ENCODE measurements around the gene APCDD1L. TPM values are rescaled to one million over a fixed set of nuclear protein-coding genes. Genes with fewer than 3 reads are reported as not detected.

Gene APCDD1L
- total RNA-seq (2022; extraction: Qiagen RNA extraction; ENCODE audit: low read depth) = 0.05 to 0.07 TPM (median 0.05 TPM) in 3 of 5 replicates, not detected in the others

DNA sequence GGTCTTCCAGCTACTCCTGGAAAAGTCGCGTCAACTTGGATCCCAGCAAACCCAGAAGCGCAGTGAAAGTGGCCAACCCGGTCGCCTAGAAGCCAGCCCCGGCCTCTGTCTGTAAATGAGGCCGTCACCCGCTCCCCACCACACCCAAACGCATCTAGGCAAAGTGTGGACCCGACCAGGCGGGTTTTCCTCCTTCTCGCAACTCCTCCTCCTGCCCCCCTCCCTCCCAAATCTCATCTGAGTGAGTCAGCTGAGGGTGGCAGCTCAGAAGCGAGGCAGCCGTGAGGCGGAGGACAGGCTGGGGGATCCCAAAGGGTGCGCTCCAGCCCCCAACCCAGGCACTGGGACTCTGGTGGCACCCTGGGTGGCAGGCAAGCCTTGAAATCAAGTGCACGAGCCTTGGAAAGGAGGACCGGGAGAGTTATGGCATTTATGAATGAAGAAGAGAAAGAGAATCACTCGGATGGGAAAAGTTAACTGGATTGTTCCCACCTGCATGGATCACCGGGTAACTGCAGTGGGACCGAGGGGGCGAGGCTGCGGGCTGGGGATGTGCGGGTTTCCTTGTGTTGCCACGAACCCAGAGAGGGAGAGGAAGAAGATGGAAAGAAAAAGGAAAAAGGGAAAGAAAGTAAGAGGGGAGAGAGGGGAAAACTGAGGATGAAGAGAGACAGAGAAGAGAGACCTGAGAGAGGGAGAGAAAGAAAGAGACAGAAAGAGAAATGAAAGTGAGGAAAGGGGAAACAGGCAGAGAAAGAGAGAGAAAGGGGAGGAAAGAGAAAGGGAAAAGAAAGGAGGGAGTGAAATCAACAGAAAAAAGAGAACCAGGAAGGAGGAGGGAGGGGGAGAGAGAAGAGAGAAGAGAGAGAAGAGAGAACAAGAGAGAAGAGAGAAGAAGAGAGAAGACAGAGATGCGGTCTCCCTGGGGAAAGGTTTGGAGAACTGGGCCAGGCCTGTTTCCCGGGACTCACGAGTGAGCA lies at the start of gene APCDD1L:
TSS of gene APCDD1L (minus strand) at position 167 of the 980 bp plus-strand sequence. CDS start 692 bp downstream, outside the sequence.

Other genes starting within 250 kb of the APCDD1L start
- gene RAB22A, start 205.7 kb downstream of the APCDD1L start, total RNA-seq (2022; extraction: Qiagen RNA extraction; ENCODE audit: low read depth) = 9.7 to 13.0 TPM (median 10.4 TPM) in 5 replicates
- 51.4 to 55.6 TPM (median 54.3 TPM) in 5 replicates for gene VAPB, start 126.2 kb downstream of the APCDD1L start, total RNA-seq (2022; extraction: Qiagen RNA extraction; ENCODE audit: low read depth)
- gene STX16, start 135.9 kb upstream of the APCDD1L start, total RNA-seq (2022; extraction: Qiagen RNA extraction; ENCODE audit: low read depth) = 35.0 to 38.0 TPM (median 36.5 TPM) in 5 replicates
- gene NPEPL1, start 177.4 kb upstream of the APCDD1L start, total RNA-seq (2022; extraction: Qiagen RNA extraction; ENCODE audit: low read depth) = 29.5 to 36.2 TPM (median 33.3 TPM) in 5 replicates